NOMO-1 treated with dmso at 0.1 percent for 144 hours (cell line): ENCODE measurements around the gene FLNA.
"Not testable (repeated sequence)": the region's sequence is repeated elsewhere in the genome, so short reads cannot be mapped to it uniquely, and the experiment has no call there.

Experiments used
- DNase-seq: peaks from one replicate; lab custom pipeline; 2025; ENCODE audit not compliant: unreplicated experiment; lab: John Stamatoyannopoulos, UW

FLNA gene

DNA sequence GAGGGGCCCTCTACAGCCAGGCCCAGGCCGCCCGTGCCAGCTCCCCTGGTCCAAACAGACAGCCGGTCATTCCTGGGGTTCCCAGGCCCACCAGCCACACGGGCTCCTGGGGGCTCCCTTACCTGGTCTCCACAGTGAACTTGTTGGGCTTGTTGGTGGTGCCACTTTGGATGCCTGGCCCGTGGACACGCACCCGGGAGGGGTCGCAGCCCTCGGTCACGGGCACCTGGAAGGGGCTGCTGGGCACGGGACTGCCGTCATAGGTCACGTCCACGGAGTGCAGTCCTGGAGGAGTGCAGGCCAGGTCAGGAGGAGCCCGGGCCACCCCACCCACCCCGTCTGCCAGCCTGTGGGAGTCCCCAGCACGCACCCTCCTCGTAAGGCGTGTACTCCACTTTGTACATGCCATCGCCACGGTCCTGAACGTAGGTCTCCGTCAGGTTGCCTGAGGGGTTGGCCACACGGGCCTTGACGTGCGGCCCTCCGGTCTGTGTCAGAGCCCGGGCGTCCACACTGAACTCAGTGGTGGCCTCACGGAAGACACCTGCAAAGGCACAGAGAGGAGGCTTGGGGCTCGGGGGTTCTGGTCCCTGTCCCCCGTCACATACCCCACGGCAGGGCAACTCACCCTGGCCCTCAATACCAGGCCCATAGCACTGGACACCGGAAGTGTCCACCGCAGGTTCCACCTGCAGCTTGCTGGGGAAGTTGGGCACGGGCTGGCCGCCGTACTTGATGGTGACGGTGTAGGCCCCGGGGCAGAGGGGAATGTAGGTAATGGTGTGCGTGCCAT, 14.9 kb downstream of the FLNA start:
- no peak for DNase-seq

DNA sequence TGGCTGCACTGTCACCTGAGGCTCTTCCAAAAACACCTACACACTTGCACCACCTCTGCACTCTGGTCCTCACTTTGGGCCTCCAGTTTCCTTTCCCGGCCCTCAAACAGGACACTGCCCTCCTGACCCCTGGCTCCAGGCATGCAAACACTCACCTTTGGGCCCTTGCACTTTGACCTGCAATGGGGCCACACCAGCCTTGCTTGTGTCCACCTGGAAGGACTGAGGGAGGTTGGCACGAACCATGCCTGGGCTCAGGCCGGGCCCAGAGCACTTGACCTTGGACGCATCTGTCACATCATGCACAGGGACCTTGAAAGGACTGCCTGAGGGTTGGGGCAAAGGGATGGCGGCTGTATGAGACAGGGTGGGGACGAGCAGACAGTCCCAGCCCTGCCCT, 15.6 kb downstream of the FLNA start:
- no peak for DNase-seq

DNA sequence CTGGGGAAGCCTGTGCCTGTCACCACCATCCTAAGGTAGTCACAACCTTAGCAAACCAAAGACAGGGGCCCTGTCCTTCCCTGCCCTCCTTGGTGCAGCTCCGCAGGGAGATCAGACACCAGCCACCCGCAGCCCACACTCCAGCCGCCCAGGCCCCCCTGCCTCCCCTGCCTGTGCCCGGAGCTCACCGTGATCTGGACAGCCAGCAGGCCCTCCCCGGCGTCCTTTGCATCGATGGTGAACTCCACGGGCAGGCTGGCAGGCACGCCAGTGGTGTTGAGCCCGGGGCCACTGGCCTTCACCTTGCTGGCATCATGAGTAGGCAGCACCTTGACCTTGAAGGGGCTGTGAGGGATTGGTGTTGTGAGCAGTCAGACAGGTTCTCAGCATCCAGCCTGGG, 16.4 kb downstream of the FLNA start:
- DNase-seq: no peak

DNA sequence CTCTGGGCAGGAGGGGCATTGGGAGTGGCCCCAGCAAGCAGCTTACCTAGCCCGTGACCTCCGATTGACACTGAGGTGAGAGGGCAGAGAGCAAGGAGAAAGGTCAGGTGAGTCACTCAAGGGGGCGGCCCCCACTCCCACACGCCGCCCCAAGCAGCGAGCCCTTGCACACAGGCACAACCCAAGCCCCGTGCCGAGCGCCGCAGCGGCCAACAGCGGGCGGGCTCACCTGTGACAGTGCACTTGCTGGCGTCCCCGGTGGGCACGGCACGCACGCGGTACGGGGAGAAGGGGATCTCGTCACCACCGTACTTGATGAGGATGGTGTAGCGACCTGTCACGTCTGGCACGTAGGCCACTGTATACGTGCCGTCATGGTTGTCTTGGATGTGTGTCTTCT, 17.2 kb downstream of the FLNA start:
- DNase-seq: no peak

DNA sequence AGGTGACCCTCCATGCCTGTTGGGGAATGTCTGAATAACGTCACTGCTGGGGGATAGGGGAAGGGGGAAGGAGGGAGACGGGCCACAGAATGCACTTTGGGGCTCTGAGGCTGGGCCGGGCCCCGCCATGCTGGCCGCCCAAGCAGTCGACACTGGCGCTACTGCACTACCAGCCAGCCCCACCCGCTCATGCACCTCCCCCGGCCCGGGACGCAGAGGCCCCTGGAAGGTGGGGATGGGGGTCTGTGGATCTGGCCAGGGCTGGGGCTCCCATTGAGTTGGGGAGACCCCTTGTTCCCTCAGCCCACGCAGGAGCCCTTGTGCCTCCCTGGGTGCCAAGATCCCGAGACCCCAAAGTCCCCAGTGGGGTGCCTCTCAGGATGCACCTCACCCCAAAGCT, 17.8 kb downstream of the FLNA start:
- DNase-seq: no peak

DNA sequence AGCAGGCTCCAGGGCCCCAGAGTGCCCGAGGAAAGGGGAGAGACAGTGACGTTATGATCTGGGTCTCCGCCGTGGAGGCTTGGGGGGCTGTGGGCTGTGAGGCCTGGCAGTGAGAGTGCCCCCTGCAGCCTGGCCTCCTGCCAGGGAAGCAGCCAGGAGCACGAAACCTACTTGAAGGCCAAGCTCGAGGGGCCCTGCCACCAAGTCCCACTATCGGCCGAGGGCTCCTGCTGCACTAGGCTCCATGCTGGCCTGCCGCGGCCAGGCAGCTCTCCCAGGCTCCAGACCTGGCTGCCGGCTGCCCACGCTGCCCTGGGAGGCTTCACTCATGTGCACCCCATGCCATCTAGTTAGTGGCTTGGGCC, 18.7 kb downstream of the FLNA start:
- DNase-seq: no peak

DNA sequence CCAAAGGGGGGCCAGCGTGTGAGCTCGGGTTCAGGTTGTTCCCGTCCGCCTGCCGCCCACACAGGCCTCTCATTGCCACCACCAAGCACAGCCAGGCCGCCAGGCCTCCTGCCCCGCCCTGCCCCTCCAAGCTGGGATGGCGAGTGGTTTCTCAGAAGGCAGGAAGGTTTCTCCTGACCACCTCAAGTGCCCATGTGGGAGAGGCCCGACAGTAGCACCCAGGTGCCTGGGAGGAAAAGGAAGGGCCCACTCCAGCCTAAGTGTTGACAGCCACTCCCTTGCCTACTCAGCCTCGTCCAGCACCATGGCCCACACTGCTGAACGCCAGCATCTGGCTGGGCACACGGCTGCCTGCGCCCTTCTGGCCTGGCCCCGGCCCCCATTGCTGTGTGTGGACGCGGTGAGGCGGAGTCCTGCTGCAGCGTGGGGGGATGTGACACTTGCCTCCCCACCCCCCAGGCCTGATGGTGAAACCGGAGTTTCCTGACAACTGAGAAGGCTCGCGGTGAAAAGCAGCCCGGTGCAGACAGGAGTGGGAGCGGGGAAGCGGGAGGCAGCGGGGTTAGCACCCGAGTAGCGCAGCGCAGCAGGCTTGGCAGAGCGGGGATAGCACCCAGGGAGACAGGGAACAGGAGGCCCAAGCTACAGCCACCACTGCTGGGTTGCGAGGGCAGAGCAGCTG, 19.2 kb downstream of the FLNA start:
- no peak for DNase-seq

DNA sequence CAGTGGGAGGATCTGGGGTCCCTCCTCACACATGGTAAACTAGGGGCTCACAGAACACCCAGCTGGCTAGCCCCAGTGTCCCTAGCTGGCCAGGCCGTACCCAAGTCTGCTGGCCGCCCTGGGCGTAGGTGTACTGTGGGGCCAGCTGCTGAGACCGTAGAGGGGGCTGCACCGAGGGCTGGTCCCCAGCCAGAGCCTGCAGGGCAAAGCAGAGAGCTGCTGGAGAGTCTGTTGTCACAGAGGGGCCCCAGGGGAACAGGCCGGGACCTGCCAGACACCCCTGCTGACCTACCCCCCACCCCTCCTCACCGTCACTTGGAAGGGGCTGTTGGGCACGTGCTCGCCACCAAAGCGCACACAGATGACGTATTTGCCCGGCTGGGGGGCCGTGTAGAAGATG, 19.9 kb downstream of the FLNA start:
- DNase-seq: no peak

DNA sequence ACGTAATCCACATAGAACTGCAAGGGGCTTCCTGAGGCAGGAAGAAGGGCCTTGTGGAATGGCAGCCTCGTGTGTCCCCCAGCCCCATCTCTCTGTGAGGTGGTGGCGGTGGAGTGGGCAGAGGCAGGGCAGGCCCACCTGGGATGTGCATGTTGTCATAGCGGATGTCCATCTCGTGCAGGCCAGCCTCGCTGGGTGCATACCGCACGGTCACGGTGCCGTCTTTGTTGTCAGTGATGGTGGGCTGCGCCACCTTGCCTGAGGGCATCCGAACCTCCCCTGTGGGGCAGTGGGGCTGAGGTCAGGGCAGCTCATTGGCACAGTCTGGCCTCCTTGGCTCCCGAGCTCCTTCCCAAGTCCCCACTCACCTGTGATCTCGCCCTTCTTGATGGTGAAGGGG, 20.4 kb downstream of the FLNA start:
- no peak for DNase-seq

DNA sequence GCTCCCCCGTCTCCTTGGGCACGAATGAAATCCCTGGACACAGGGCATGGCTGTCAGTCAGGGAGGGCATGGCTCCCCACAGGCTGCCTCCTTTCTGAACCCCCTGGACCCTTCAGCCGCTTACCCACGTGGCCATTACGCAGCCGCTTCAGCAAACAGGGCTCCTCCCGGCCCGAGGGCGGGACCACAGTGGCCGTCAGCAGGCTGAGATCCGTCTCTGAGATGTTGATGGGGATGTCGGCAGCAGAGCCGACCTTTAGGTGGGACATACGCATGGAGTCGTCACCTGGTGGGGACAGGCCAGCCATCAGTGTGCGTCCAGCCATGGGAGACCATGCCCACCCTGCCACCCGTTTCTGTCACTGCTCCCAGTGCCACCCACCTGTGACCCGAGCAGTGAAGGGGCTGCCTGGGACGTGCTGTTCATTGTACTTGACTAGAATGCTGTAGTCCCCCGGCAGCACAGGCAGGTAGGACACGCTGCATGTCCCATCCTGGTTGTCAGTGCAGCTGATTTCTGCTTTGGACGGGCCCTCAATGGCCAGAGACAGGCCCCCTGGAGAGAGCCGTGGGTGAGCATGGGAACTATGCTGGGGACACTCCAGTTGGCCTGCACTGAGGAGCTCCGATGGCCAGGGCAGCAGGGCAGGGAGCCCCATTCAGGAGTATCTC, 21.1 kb downstream of the FLNA start:
- DNase-seq: no peak

DNA sequence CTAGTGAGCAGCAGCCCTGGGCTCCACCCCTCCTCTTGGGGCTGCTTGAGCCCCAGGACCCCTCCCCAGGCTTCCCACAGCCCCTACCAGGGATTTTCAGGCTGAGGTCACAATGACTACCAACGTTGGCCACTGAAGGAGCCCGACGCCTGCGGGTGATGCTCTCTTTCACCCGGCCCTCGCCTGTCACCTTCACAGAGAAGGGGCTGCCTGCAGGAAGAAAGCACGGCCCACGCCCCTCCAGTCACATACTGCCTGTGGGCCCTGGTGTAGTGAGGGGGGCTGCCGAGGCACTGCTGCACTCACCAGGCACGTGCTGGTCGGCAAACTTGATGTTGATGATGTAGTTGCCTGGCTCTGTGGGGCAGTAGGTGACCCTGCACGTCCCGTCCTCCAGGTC, 22.0 kb downstream of the FLNA start:
- DNase-seq: no peak

DNA sequence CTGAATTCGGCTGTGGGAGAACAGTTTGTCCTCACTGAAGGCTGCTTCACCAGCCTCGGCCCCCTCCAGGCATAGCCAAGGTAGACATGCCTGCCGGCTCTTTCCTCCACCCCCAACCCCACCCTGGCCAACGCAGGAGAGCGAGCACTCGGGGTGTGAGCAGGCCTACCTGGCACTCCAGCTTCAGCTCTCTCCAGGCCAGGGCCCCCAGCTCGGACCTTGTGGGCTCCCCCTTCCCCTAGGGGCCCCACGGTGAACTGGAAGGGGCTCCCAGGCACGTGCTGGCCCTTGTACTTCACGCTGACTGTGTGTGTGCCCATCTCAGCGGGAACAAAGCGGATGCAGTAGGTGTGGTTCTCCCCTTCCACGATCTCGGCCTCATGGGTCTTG, 22.4 kb downstream of the FLNA start:
- no peak for DNase-seq

DNA sequence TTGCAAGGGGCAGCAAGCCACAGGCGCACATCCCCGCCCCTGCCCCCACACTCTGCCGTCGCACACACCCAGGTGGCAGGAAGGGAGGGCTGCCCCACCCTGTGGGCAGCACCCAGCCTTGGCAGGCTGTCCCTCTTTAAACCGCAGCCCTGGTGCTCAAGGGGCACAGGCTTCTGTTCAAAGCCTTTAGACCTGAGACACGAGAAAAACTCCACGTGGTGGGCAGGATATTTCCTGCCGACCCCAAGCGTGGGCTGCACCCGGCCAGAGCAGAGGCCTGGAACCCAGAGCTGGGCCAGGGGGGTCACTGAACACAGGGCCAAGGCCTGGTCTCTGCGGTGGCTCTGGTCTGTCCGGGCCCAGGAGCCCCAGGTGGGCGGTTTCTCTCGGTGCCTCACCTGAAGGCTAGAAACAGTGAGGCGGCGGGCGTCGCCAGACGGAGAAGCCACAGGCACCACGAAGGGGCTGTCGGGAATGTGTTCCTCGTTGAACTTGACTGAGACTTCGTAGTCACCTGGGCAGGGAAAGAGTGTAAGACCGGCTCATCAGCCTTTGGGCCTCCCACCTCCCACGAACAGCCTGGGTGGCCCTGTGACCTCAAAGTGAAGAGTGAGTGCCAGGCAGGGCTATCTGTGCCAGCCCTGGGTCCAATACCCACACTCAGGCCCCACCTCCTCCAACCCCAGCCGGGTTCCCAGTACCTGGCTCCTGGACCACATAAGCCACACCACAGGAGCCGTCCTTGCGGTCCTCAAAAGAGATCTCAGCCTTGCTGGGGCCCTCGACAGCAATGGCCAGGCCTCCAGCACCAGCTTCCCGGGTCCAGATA, 23.0 kb downstream of the FLNA start:
- no peak for DNase-seq

DNA sequence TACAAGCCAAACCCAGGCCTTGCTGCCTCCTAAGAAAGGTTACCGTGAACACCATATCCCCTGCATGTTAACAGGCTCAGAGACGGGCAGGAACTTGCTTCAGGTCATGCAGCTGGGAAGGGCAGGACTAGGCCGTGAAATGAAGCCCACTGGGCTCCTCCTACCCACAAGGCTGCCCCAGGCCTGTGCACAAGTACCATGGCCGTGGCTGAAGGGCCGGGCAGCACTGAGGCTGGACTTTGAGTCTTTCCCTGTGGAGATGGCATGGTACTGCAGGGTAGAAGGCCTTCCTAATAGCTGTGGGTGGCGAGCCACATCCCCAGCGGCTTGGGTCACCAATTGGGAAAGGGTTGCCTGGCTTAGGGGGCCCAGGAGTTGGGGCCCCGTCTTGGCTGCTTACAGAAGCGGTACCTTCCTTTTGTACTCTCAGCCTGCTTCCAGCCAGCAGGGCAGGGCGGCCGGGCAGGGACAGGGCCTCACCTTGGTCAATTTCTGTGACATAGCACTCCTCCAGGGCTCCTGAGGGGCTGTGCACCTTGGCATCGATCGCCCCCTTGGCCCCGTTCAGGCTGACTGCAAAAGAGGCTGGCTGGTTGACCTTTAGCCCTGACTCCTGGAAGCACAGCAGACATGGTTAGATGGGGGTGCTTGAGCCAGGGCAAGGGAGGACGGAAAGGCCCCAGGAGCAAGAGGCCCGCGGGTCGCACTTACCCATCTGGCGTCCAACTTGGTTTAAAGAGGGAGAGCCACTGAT, 23.8 kb downstream of the FLNA start:
- DNase-seq: no peak

DNA sequence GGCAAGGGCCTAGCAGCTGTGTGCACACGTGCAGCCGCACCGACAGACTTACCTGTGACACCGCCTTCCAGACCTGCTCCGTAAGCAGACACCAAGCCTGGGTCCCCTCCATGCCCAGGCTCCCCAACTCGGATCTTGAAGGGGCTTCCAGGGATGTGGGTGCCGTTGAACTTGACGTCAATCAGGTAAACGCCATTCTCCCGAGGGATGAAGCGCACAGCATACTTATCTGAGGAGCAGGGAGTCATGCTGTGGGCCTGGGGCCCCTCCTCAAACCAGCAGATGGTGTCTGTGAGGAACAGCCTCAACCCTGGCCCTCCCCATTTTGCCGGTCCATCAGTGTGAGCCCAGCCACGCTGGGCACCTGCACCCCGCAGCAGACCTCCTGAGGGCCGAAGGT, 24.5 kb downstream of the FLNA start:
- no peak for DNase-seq

DNA sequence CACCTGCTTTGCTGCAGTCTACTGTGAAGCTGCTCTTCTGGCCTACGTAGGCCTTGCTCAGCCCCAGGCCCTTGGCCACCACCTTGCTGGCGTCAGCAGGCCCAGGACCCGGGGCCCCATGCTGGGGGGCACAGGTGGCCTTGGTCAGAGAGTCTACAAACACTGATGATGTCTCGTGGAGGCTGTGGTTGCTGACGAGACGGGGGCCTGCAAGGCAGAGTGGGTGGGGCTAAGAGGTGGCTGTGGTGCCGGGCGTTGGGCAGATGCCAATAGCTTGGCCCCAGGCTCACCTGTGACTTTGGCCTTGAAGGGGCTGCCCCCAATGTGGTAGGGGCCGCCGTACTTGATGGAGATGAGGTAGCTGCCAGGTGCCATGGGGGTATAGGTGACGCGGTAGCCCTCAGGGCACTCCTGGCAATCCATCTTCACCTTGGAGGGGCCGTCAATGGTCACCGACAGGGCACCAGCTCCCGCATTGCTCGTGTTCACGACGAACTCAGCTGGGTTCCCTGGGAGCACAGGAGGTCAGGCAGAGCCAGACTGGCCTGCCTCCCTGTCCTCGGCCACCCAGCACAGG, 25.0 kb downstream of the FLNA start:
- DNase-seq: no peak

DNA sequence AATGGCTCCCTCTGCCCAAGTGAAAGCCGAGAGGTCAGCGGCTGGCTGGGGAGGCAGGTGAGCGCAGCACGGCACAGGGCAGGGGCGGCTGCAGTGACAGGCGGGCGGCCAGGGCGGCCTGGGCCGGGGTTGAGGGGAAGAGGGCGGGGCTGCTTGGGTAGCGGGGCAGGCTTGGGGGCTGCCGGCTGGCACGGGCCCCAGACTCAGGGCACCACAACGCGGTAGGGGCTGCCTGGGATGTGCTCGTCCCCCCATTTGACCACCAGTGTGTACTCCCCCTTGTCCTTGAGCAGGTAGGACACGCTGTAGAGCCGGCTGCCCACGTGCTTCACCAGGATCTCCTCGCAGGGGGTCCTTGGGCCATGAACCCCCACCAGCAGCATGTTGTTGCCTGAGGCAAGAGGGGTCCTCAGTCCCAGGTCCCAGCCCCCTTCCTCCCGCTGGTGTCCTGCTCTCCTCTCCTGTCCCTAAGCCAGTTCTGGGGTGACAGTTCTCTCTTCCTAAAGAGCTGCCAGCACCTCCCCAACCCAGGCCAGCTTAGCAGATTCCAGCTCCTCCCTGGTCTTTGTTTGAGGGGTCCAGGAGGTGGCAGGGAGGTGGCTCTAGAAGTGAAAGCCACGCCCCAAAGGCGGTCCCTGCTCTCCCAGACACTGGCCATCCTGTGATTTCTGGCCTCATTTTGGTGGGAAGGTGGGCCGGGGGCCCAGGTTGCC, 25.6 kb downstream of the FLNA start:
- no peak for DNase-seq

DNA sequence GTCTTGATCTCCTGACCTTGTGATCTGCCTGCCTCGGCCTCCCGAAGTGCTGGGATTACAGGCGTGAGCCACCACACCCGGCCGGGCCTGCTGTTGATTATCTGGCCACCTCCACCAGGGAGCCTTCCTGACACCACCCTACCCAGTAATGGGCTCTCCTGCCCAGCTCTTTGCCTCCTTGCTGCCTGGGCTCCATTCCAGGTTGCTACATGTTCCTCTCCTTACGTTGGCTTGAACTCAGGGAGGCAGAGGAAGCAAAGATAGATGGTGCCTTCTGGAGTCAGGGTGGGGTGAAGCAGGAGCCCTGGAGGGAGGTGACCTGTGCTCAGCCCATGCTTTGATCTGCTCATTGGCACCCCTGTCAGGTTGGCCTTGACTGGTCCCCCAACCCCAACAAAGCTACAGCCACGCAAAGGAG, 26.3 kb downstream of the FLNA start:
- DNase-seq: no peak

DNA sequence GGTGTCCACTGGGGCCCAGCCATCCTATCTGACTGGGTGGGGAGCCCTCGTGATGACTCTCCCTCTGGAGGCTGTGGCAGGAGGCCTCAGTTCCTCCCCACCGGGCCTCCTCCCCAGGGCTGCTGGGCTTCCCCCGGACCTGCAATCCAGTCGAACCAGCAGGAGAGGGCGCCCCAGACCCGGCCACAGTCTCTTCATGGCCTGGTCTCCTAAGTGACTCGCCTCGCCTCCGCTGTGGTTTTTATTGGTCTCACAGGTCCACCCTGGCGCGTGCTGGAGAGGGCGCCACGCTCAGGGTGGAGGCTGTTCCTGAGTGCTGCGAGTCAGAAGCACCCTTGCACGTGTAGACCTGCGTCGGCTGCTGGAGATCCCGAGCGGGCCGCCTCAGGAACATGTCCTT, 30.8 kb downstream of the FLNA start:
- DNase-seq: not testable (repeated sequence)

DNA sequence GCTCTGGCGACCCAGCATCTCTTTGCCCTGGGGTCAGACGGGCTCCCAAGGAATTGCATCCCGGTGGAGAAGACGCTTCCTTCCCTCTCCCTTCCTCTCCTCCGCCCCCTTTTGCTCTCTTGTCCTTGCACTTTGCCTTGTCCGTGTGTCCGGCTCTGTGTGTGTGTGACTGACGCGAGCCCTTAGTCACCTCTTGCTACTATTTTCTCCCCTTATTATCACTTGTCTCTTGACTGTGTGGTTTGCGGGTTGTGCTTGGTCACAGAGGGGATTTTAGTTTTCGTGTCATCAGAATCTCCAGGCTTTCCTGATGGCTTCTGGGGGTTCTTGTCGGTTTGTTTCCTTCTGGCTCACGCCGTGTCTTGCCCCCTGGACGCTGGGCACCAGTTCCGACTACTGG, 31.4 kb downstream of the FLNA start:
- not testable (repeated sequence) for DNase-seq
